Stimulated activated CD4-positive, alpha-beta T cell treated with anti-CD3 and anti-CD28 coated beads, Interleukin-2, amount 100 ng/mL, for 48 hours (primary cell): ENCODE data around the gene MRPS23.

Experiments
- DNase-seq, 2 donors: peaks; one replicate each; pipeline ENCODE4 v3.0.0-alpha.2; 2020

MRPS23 gene

DNA sequence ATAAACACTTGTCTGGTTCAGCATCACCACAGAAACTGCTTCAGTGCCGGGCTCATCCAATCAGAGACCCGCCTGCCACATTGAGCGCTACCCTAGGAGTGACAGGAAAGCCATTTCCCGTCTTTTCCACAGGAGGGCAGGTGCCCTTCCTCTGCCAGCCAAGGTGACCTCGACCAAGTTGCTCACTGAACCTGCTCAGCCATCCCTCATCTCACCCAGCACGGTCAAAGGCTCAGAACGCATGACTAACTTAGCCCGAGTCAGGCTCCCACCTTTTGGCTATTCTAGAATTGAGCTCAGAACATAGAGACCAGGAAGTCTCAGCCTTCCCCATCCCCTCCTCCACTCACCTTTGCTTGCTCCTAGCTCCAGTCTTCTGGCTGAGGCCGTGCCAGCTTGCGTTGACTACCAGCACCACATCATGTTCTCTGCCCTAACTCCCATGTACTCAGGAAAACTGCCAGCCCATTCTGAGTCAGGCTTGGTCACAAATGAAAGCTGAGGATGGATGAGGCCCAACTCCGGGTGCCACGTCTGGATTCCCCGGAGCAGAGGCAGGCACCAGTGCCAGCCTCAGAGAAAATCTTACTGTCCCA lies 15.6 kb downstream of the MRPS23 start:
- DNase-seq = no peak

DNA sequence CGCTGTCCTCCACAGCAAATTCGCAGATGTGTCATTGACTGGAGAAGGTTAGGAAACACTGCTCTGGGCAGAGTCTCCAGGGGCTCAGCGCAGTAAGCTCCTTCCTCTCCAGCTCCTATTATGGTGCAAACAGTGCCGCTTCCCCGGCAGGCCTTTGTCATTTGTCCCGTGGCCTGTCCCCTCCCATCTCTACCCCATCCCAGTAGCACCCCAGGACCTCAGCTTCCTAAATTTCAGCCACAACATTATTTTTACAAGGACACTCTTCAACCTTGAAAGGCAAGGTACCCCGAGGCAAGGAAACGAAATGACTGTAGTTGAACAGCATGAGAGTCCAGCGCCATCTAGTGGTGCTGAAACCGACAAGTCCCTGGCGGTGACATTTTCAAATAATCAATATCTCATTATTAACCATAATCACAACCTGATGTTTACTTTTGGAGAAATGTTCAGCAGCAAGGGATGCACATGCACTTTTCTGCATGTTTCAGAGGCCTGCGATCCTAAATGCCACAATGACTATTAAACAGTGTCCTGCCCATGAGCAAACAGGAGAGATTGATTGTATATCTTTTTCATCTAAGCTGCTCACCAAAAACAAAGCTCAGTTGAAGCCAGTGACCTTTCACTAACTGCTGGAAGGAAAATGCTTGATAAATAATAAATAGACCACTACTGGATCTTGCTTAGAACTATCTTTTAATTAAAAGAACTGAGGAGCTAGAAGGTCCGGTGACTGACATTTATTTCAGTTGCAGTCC lies 16.5 kb downstream of the MRPS23 start:
- DNase-seq = peak; percentile 68 to 73

DNA sequence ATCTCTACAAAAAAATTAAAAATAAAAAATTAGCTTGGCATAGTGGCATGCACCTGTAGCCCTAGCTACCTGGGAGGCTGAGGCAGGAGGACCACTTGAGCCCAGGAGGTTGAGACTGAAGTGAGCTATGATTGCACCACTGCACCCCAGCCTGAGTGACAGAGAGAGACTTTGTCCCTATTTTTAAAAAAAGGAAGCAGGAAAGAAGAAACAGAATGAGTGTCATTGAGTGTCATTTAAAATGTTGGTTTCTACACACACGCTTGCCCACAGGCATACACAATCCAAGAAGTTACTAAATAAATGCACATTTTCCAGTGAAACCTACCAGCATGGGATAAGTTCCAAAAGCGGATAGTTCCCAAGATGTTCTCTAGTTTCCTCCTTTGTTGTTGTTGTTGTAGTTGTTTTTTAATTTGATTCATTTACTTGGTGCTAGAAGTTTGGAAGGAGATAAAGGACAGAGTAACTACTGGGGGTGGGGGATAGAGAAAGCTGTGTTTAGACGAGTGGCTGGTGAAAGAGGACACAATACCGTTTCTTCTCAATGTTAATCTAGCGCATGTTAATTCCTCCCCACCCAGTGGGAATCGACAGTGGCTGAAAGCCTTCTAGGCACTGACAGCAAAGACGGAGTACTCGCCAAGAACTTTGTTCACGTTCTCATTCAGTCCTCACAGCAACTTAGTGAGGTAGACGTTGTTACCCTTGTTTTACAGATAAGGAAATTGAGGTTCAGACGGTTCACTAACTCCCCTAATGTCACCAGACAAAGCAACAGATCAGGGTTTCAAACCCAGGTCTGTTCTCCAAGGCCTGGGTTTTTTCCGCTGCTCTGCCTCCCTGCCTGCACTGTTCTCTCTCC lies 17.3 kb downstream of the MRPS23 start:
- DNase-seq = no peak

DNA sequence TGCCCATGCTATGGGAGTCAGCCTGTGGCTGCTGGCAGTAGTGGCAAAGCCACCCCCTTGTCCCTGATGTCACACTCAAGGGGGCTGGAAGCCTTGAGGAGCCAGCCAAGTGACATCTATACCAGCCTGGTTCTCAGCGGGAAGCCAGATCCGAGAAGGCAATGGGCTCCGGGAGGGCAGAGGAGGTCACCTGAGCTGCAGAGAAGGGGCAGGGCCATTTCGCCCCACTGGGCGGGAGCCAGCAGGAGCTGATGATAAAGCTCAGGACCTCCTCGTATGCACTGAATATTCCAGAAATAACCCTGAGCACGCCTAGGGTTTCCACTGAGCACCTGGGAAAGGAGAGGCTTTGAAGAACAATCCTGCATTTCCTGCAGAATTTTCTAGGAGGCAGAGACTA lies 19.0 kb downstream of the MRPS23 start:
- no peak for DNase-seq

DNA sequence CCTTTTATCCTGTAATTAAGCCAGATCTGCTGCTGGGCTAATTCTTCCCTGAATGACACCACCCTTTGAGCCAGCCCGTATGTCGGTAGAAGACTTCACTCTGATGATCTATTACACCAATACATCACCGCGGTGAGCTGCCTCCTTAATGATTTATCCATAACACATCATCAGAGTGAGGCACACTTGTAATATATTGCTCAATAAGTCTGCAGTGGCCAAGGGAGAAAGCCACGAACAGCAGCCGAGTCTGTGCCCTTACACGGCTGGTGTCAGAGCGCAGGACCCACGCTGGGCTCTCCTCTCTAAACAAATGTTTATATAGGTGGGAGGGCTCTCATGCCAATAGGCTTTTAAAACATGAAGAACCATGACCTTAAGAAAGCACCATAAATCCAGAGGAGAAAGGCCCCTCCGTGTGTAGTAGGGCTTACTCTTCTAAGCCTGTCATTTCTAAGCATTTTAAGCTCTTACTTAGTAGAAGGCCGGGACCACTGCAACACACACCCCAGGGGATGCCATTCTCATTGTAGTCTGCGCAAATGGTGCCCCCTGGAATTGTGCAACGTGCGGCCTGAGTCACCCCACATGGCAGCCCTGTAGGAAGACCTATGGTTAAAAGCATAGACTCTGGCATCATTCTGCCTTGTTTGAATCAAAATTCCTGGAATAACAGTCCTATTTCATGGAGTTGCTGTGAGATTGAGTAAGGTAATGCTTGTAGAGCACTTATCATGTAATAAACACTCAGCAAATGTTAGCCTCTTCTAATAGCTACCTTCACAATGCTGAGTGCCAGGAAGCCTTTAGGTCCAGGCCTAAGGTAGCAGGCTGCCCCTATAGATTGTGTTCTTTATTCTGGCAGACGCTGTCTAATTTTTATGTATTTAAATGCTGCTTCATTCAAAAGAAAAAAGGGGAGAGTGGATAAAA lies 26.1 kb downstream of the MRPS23 start:
- no peak for DNase-seq

- DNase-seq = no peak
These were observed 30.0 kb downstream of the MRPS23 start for GRCh38 chr17:57819867-57820266.

GRCh38 chr17:57819285-57819684 lies 30.6 kb downstream of the MRPS23 start:
- no peak for DNase-seq

DNA sequence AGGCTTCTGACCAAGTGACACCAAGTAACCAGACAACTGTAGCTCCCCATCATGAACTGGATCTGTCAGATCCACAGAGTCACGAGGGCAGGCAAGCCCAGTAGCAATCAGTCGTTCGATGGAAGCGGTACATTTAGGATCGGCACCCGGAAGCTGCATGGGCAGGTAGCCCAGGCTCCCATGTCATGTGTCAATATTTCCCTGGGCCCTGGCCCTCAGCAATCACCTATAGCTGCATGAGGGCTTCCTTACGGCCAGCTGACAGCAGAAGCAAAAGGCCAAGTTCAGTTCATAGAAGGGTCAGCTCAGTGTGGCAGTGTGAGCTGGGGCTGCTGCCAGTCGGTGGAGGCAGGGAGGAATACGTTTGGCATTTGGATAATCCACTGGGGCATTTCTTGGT lies 31.8 kb downstream of the MRPS23 start:
- no peak for DNase-seq

- DNase-seq = no peak
These were observed 32.5 kb downstream of the MRPS23 start for GRCh38 chr17:57817299-57817698.

DNA sequence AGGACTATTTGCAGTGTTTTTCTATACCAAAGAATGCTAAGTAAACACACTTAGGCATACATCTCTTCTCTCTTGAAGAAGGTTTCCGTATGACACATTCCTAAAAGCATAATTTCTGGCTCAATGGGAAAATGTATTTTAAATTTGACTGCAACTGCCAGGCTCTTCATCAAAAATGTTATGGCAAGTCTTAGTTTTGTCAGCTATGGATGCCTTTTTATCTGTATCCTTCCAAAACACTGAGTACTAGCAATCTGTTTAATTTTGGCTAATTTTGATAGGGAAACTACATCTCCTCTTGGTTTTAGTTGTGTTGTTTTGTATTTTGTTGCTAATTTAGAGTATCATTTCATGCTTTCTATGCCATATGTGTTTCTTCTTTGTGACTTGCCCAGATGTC lies 35.4 kb downstream of the MRPS23 start:
- no peak for DNase-seq

DNA sequence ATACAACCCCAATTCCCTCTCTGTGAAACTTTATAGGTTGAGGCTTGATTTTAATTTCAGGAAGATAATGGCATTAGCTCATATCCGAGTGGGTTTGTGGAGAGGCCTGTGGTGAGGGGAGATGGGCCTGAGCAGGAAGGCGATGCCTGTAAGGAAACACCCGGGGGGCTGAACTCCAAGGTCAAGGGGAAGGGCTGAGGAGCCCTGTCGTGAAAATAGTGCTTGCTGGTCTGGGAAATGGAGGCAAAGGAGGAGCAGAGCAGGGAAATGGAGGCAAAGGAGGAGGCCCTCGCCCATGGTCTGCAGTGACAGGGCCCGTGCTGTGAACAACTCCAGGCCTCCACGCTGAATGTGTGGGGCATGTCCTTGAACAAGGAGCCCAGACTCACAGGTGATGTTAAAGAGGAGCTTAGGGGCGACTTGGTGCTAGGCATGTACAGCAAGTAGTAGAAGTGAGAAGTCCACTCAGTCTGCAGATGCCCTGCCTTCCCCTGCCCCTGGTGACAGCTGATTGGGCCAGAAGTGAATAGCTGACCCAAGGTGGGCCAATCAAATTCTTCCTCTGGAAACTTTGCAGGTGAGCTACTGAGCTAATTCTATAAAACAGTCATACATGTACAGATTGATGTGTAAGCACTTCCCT lies 38.1 kb downstream of the MRPS23 start:
- no peak for DNase-seq

DNA sequence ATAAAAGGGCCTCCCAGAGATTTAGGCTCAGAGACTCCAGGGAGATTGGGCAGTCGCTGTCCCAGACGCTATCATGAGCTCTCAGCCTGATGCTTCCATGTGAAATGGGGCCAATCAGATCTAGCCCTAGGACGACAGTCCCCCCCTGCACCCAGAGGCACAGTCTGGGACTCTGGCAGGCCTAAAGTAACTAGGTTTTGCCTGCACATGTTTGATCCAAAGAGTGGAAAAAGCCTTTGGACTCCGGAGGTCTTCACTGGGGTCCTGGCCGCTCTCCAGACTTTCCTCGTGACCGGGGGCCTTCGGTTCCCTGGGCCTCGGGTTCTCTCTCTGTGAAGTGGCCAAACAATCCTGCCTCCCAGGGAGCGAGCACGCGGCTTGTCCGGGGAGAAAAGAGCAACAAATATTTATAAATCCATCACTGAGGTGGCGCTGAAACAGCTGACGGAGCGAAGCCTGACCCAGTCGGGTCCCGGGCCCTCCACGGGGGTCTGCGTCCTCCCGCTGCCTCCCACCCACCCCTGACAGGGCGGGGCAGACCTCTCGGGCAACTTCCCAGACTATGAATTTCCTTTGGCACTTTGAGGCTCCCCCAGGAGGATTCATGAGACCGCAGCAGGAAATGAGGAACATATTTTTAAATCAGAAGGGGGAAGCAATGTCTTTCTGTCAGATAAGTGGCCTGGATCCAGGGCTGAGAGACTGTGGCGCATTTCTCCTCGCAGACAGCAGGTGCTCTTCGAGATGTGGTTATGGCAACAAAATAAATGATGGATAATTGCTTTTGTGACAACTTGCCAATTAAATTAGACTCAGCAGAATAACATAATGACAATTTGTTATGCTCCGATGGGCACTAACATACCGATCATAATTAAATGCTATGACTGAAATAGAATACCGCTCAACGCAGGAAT lies 38.9 kb downstream of the MRPS23 start:
- no peak for DNase-seq

DNA sequence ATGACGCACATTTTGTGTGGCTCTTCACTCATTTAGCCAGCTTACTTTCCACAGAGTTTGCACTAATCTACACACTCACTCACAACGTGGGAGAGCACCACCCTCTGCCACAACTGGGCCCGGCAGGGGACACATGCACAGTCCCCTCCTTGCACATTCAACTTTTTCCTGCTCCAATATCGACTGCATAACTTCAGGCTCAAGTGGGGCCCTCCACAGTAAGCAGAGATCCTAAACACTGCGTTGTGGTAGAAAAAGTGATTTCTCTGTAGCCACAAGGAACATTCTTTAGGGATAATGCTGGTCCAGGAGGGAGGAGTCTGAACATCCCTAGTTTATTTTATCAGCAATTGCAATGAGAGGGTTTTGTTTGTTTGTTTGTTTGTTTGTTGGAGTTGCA lies 40.0 kb downstream of the MRPS23 start:
- DNase-seq = no peak

DNA sequence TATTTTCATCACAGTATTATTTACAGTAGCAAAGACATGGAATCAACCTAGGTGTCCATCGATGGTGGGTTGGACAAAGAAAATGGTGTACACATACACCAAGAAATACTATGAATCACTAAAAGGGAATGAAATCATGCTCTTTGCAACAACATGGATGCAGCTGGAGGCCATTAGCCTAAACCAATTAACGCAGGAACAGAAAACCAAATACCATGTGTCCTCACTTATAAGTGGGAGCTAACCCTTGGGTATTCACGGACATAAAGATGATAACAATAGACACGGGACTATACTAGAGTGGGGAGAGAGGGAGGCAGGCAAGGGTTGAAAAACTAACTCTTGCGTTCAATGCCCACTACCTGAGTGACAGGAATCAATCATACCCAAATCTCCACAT lies 41.0 kb downstream of the MRPS23 start:
- no peak for DNase-seq

DNA sequence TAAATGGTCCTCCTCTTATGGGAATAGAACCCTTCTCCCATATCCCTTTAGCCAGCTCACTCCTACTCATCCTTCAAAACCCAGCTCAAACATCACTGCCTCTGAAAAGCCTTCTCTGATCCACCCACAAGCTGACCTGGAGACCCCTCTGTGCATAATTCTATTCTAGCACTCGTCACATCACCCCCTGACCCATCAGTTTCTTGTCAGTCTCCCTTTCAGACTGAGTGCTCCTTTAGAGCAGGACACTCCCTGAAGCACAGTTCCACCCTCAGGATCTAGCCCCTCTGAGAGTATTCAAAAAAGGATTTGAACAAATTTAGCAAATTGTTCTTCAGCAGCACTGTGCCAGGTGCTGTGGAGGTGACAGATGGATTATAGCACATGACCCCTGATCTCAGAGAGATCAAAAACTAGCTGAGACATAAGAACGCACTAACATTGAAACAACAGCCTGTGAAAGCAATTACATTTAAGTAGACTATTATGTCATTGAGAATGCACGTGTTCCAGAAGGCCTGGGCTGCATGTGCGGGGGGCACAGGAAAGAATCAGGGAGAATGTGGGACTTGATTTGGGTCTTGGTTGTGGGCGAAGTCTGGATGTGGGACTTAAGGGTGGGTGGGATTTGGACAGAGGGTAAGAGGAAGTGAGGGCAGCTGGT lies 43.5 kb downstream of the MRPS23 start:
- DNase-seq = no peak

- DNase-seq = no peak
These were observed 46.8 kb downstream of the MRPS23 start for GRCh38 chr17:57803021-57803420.

- no peak for DNase-seq
These were observed 48.7 kb downstream of the MRPS23 start for GRCh38 chr17:57801044-57801711.

DNA sequence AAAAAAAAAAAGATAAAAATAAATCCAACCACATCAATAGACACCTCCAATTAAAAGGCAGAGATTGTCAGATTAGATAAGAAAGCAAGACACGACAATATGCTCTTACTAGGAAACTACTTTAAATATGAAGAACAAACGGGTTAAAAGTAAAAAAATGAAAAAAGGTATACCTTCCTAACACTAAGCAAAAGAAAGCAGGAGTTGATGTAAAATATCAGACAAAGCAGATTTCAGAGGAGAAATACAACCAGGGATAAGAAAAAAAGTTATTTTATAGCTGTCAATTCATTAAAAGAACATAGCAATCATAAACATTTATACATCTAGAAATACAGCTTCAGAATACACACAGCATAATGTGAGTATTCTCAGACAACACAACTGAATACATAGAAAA lies 55.0 kb downstream of the MRPS23 start:
- no peak for DNase-seq

DNA sequence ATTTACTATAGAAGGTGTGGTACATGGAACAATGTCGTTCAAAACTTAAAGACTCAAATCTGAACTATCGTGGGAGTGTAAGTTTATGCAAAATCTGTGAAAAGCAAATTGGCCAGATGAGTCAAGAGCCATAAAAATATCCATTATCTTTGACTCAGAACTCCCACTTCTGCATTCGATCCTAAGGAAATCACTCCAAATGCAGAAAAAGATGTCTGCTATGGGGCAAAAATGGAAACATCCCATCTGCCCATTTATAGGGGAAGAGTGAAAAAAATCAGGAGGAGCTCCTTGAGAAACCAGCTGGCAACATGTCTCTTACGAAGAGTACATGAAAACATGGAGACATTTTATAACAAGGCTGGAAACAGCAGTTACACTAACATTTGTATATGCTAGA lies 61.1 kb downstream of the MRPS23 start:
- DNase-seq = no peak

GRCh38 chr17:57785022-57785421 lies 64.8 kb downstream of the MRPS23 start:
- DNase-seq = no peak
